Activated CD4-positive, alpha-beta memory T cell treated with anti-CD3 and anti-CD28 coated beads for 36 hours (primary cell): Measurements from ENCODE around the gene DLX4. TPM values are rescaled to one million over a fixed set of nuclear protein-coding genes. Genes with fewer than 3 reads are reported as not detected.

ENCODE experiments used
- CTCF ChIA-PET: fragments of 350-600 bp; sonication (Branson Sonifier 250); formaldehyde crosslinking; loops from one replicate; lab custom pipeline; 2021; ENCODE audit warnings: antibody characterized with exemption, inconsistent platforms; lab: Charles Lee
- POLR2A ChIA-PET: fragments of 350-600 bp; sonication (Branson Sonifier 250); formaldehyde crosslinking; loops from one replicate; lab custom pipeline; 2021; ENCODE audit warnings: antibody characterized with exemption; lab: Charles Lee
- DNase-seq: peaks from one replicate; pipeline ENCODE4 v3.0.0-alpha.2; 2020
- H3K27ac Mint-ChIP-seq: one replicate; pipeline ENCODE4 v1.8.0; 2021; ENCODE audit warnings: mixed read lengths
- H3K27me3 Mint-ChIP-seq: one replicate; pipeline ENCODE4 v1.8.0; 2021; ENCODE audit warnings: mixed read lengths
- H3K36me3 Mint-ChIP-seq: one replicate; pipeline ENCODE4 v1.8.0; 2021; ENCODE audit warnings: mixed read lengths
- H3K4me1 Mint-ChIP-seq: one replicate; pipeline ENCODE4 v1.8.0; 2021; ENCODE audit warnings: low read depth, mixed read lengths
- H3K4me3 Mint-ChIP-seq: one replicate; pipeline ENCODE4 v1.8.0; 2021; ENCODE audit warnings: mild to moderate bottlenecking, mixed read lengths
- H3K9me3 Mint-ChIP-seq: one replicate; pipeline ENCODE4 v1.8.0; 2021; ENCODE audit warnings: mixed read lengths
- intact Hi-C: fragments of 100-400 bp; cut with micrococcal nuclease; formaldehyde crosslinking; loops from one replicate; pipeline ENCODE4 v1.15.1; 2023
- total RNA-seq, 2 experiments: library from RNA; stranded (reverse); gene quantifications; one replicate each; pipeline ENCODE4 v1.2.3, GENCODE V29; 2021

Gene DLX4
- total RNA-seq, 2 experiments from 2014 or later = 0.52 to 0.87 TPM

DNA sequence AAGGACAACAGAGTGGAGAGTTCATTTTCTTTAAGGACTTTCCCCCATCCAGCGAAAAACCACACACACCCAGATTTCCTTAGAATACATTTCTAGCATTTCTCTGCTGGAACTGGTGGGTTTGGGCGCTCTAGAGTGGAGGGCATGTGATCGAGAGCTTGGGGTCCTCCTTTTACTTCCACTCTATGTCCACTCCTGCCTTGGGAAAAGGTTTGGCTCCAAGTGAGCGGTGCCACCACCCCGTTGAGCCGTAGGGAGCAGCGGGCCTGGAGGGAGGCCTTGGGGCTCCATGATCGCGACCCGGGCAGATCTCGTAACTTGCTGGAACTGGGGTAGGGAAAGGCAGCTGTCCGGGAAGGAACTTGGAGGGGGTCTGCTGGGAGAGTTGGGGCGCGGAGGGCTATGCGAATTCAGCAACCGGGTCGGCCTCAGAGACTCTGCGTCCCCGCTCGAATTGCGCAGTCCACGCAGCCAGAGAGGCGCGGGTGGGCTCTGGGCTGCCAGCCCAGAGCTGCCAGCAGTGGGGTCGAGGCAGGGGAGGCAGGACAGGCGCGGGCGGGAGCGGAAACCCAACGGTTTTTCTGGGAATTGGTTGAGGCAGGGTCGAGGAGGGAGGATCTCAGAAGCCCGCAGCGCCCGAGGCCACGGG is 2.3 kb downstream of the DLX4 start:
- Mint-ChIP-seq H3K27ac (no peak overlapping the region), H3K9me3 (no peaks in the 10 kb centered on the region), H3K4me1 (peaks cover 15% of the 10 kb centered on the region), H3K36me3 (no peaks in the 10 kb centered on the region), H3K4me3 (no peak overlapping the region), H3K27me3 (peaks cover 74% of the 10 kb centered on the region)
- ChIA-PET CTCF (interaction anchor here (6.5 to 7.0 kb wide), 2 partner anchors 19 to 26 kb away, joined by 44 to 50 read pairs; no protein-coding TSS in a partner anchor), POLR2A (no interaction called here)
- no peak for DNase-seq
- intact Hi-C loops = no loop called here

DNA sequence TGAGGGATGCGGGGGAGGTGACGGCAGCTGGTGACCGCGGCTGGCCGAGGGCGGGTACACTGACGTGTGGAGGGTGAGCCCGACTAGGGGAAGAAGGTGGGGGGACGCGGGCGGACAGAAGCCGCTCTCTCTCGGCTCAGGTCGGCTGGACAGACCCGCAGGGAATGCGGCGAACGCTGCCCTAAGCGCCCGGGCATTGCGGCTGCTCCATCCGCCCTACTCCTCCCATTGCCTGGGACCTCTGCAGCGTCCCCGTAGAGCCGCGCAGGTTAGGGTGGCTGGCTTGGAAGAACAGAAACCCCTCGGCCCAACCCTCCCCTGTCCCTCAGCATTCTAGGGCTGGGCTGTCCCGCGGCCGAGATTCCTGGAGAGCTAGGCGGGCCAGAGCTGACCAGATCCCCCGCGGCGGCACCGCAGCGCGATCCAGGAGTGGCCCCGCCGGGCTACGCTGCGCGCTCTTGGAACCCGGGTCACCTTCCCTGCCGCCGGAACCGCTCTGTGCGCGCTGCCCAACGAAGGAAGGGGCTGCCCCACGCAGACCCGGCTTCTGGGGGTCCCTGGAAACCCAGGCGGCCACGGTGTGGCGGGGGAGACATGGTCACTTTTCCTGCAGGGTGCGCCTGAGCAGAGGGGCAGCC is 3.0 kb downstream of the DLX4 start:
- peak; percentile 31 for DNase-seq
- CTCF ChIA-PET = interaction anchor here (0.9 to 8.1 kb wide), 4 partner anchors 20 to 105 kb away, joined by 3 to 61 read pairs (median 47); no protein-coding TSS in a partner anchor
- intact Hi-C loops = no loop called here

GRCh38 chr17:49972486-49973270 is 3.7 kb downstream of the DLX4 start:
- no peak for DNase-seq
- peaks cover 15% of the 10 kb centered on the region for H3K4me1 Mint-ChIP-seq
- POLR2A ChIA-PET = no interaction called here
- peaks cover 69% of the 10 kb centered on the region for H3K27me3 Mint-ChIP-seq
- no peak overlapping the region for H3K4me3 Mint-ChIP-seq
- no peaks in the 10 kb centered on the region for H3K9me3 Mint-ChIP-seq
- no peaks in the 10 kb centered on the region for H3K36me3 Mint-ChIP-seq
- CTCF ChIA-PET = interaction anchor here (0.6 to 8.1 kb wide), 8 partner anchors 20 to 415 kb away, joined by 3 to 61 read pairs (median 3); no protein-coding TSS in a partner anchor
- H3K27ac Mint-ChIP-seq = no peak overlapping the region
- intact Hi-C loops = no loop called here

More for the DNA sequence above, 3.0 kb downstream of the DLX4 start:
- H3K4me1 Mint-ChIP-seq = peaks cover 15% of the 10 kb centered on the region
- H3K4me3 Mint-ChIP-seq = no peak overlapping the region
- POLR2A ChIA-PET = no interaction called here
- no peak overlapping the region for H3K27ac Mint-ChIP-seq
- no peaks in the 10 kb centered on the region for H3K9me3 Mint-ChIP-seq
- no peaks in the 10 kb centered on the region for H3K36me3 Mint-ChIP-seq
- peaks cover 72% of the 10 kb centered on the region for H3K27me3 Mint-ChIP-seq

GRCh38 chr17:49973271-49973615 is 4.3 kb downstream of the DLX4 start:
- Mint-ChIP-seq H3K36me3 (no peaks in the 10 kb centered on the region), H3K9me3 (no peaks in the 10 kb centered on the region), H3K27ac (no peak overlapping the region), H3K27me3 (peaks cover 68% of the 10 kb centered on the region), H3K4me1 (peaks cover 13% of the 10 kb centered on the region), H3K4me3 (no peak overlapping the region)
- intact Hi-C loops = no loop called here
- CTCF ChIA-PET = interaction anchor here (0.6 to 8.1 kb wide), 8 partner anchors 21 to 477 kb away, joined by 3 to 61 read pairs (median 3); no protein-coding TSS in a partner anchor
- POLR2A ChIA-PET = no interaction called here
- no peak for DNase-seq

GRCh38 chr17:49975531-49975930 is 6.5 kb downstream of the DLX4 start:
- CTCF ChIA-PET = interaction anchor here (7.0 to 8.1 kb wide), 2 partner anchors 22 to 23 kb away, joined by 44 to 61 read pairs; no protein-coding TSS in a partner anchor
- POLR2A ChIA-PET = no interaction called here
- Mint-ChIP-seq H3K9me3 (no peaks in the 10 kb centered on the region), H3K4me3 (no peak overlapping the region), H3K27ac (no peak overlapping the region), H3K27me3 (peaks cover 69% of the 10 kb centered on the region), H3K36me3 (no peaks in the 10 kb centered on the region), H3K4me1 (peaks cover 9% of the 10 kb centered on the region)
- intact Hi-C loops = no loop called here
- DNase-seq = no peak

GRCh38 chr17:49976163-49976827 is 7.3 kb downstream of the DLX4 start:
- Mint-ChIP-seq H3K36me3 (no peaks in the 10 kb centered on the region), H3K4me1 (peaks cover 8% of the 10 kb centered on the region), H3K27me3 (peaks cover 61% of the 10 kb centered on the region), H3K9me3 (no peaks in the 10 kb centered on the region), H3K27ac (no peak overlapping the region), H3K4me3 (no peak overlapping the region)
- ChIA-PET CTCF (interaction anchor here (1.1 to 8.1 kb wide), 4 partner anchors 21 to 420 kb away, joined by 3 to 61 read pairs (median 24); no protein-coding TSS in a partner anchor), POLR2A (no interaction called here)
- DNase-seq = no peak
- intact Hi-C loops = no loop called here

GRCh38 chr17:49976828-49977202 is 7.8 kb downstream of the DLX4 start:
- Mint-ChIP-seq H3K9me3 (no peaks in the 10 kb centered on the region), H3K36me3 (no peaks in the 10 kb centered on the region), H3K4me1 (peaks cover 2% of the 10 kb centered on the region), H3K27ac (no peak overlapping the region), H3K27me3 (peaks cover 56% of the 10 kb centered on the region), H3K4me3 (no peak overlapping the region)
- CTCF ChIA-PET = interaction anchor here (1.1 to 8.1 kb wide), 3 partner anchors 21 to 420 kb away, joined by 3 to 61 read pairs (median 5); no protein-coding TSS in a partner anchor
- DNase-seq = no peak
- intact Hi-C loops = no loop called here
- POLR2A ChIA-PET = no interaction called here

GRCh38 chr17:49977463-49978389 is 8.7 kb downstream of the DLX4 start:
- DNase-seq = no peak
- Mint-ChIP-seq H3K36me3 (no peaks in the 10 kb centered on the region), H3K27me3 (peaks cover 49% of the 10 kb centered on the region), H3K9me3 (no peaks in the 10 kb centered on the region), H3K4me1 (no peaks in the 10 kb centered on the region), H3K27ac (no peak overlapping the region), H3K4me3 (no peak overlapping the region)
- POLR2A ChIA-PET = no interaction called here
- CTCF ChIA-PET = interaction anchor here (1.1 to 8.1 kb wide), 3 partner anchors 20 to 421 kb away, joined by 3 to 61 read pairs (median 5); no protein-coding TSS in a partner anchor
- intact Hi-C loops = no loop called here

DNA sequence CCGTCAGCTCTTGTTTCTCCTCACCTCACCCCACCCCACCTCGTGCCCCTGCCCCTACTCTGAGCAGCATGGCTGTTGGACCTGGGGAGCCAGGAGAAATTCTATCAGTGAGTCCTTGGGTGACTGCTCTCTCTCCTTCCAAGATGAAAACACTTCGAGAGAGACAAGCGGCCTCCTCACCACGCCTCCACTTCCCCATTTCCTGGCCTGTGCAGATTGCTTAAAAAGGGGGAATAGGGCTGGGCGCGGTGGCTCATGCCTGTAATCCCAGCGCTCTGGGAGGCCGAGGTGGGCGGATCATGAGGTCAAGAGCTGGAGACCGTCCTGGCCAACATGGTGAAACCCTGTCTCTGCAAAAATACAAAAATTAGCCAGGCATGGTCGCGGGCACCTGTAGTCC is 9.5 kb downstream of the DLX4 start:
- no peak for DNase-seq
- H3K27ac Mint-ChIP-seq = no peak overlapping the region
- no peaks in the 10 kb centered on the region for H3K9me3 Mint-ChIP-seq
- POLR2A ChIA-PET = no interaction called here
- CTCF ChIA-PET = interaction anchor here (8.1 kb wide), 1 partner anchor 19 kb away, joined by 61 read pairs; no protein-coding TSS in a partner anchor
- H3K4me1 Mint-ChIP-seq = no peaks in the 10 kb centered on the region
- intact Hi-C loops = no loop called here
- no peaks in the 10 kb centered on the region for H3K36me3 Mint-ChIP-seq
- no peak overlapping the region for H3K4me3 Mint-ChIP-seq
- peaks cover 41% of the 10 kb centered on the region for H3K27me3 Mint-ChIP-seq

DNA sequence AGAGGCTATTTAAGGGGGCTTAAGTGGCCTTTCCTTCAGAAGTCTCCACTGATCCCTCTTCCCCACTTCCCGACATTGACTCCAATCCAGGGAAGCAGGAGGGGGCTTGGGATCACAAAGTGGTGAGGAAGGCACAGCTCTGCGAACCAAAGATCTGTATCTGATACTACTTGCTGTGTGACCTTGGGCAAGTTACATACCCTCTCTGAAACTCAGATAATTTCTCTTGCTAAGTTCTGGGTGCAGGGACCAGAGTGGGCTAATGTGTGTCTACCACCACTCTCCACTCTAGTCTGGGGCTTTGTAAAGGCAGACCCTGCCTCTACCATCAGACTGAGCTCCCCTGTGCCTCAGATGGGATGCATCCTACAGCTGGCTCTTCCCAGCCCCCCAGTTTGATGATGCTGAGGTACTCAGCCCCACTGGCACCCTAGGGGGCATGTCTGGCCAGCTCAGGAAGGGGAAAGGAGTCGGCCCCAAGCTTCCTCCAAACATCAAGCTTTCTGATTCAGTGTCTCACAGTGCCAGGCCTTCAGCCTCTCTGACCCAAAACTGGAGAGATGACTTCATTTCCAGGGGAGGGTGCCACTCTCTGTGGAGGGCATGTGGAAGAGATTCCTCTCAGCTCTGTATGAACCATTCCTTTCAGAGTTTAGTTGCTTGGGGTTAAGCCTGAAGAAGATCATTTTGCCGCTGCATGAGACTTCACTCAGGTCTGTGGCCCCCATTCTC is 10.9 kb downstream of the DLX4 start:
- no peak overlapping the region for H3K4me3 Mint-ChIP-seq
- ChIA-PET POLR2A (no interaction called here), CTCF (interaction anchor here (1.0 to 8.1 kb wide), 3 partner anchors 18 to 115 kb away, joined by 3 to 61 read pairs (median 5); partner anchors contain the start of gene PDK2)
- H3K27me3 Mint-ChIP-seq = peaks cover 33% of the 10 kb centered on the region
- H3K4me1 Mint-ChIP-seq = no peaks in the 10 kb centered on the region
- no peak overlapping the region for H3K27ac Mint-ChIP-seq
- intact Hi-C loops = no loop called here
- H3K36me3 Mint-ChIP-seq = no peaks in the 10 kb centered on the region
- no peak for DNase-seq
- no peaks in the 10 kb centered on the region for H3K9me3 Mint-ChIP-seq
